ENCODE results near the gene USP15.

GRCh38 chr12:62345667-62346066, 85.5 kb downstream of the USP15 start:
- no peak for TF ChIP-seq CTCF (optimal IDR thresholded peaks at IDR 0.05 in 1 of 3, IDR thresholded peaks at IDR 0.05 in 1 of 3, conservative IDR thresholded peaks at IDR 0.05 in 1 of 3; ENCODE audit: extremely low read depth in 1 of 3, insufficient read depth in 2 of 3, low read length in 3 of 3)
- no peak for TF ChIP-seq EZH2 (IDR thresholded peaks at IDR 0.05; ENCODE audit: low read length)
